Measurements from ENCODE around the gene MIA3. TPM values are rescaled to one million over a fixed set of nuclear protein-coding genes. Genes with fewer than 3 reads are reported as not detected.

Gene MIA3
- total and polyA plus RNA-seq, 9 of the 15 experiments (the other 6 are each of a cell fraction or from before 2014, with no cell fraction given), result 21.6 to 89.4 (median 40.8) TPM

DNA sequence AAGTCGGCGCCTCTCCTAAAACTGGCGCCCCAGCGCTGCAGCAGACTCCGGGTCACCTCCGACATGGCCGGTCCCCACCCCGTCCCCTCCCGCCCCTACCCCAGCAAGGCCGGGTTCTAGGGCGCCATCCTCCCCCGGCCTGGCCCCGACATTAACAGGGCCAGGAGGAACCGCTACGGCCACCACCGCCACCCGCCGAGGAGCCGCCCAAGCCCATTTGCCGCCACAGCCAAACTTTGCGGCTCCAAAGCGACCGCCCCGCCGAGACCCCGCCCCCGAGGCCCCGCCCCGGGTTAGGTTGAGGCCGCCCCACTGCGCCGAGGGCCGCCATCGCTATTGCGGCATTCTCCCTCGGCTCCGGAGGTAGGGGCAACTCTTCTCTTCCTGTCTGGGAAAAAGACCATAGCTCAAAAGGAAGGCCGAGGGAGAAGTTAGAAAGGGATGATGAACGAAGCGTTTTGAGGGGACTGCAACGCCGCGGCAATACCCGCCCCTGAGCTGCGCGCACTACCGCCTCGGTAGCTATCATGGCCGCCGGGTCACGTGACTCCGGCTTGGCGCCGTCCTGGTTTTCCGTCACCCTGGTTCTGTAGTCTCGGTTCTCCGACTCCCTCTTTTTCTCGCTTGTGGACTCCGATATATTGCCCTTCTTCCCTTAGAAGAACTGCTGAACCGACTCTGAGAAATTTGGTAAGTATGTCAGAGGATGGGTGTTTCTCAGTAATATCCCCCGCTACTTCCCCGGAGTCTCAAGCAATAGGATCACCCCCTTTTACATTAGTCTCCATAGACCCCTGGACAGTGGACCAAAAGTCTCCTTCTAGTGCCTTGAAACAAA, 94.6 kb downstream of the MIA3 start, which contains the start of the genes AIDA and BROX (continued):
- TF ChIP-seq CCNT2 (IDR thresholded peaks at IDR 0.05; ENCODE audit: borderline replicate concordance, extremely low read depth, insufficient read length, low read depth, low read length), result peak; percentile 75
- TF ChIP-seq SAFB (IDR thresholded peaks at IDR 0.05; ENCODE audit: borderline replicate concordance, low read depth, low read length), result no peak
- TF ChIP-seq, protein P1, sequence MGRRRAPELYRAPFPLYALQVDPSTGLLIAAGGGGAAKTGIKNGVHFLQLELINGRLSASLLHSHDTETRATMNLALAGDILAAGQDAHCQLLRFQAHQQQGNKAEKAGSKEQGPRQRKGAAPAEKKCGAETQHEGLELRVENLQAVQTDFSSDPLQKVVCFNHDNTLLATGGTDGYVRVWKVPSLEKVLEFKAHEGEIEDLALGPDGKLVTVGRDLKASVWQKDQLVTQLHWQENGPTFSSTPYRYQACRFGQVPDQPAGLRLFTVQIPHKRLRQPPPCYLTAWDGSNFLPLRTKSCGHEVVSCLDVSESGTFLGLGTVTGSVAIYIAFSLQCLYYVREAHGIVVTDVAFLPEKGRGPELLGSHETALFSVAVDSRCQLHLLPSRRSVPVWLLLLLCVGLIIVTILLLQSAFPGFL (CRISPR knock-in tag; IDR thresholded peaks at IDR 0.05), result no peak
- peak; percentile 100 for TF ChIP-seq TOE1 (IDR thresholded peaks at IDR 0.05; ENCODE audit: borderline replicate concordance)
- no peak for TF ChIP-seq TOE1 (CRISPR knock-in tag; IDR thresholded peaks at IDR 0.05; ENCODE audit: borderline replicate concordance, low read depth)
- TF ChIP-seq, protein P2, sequence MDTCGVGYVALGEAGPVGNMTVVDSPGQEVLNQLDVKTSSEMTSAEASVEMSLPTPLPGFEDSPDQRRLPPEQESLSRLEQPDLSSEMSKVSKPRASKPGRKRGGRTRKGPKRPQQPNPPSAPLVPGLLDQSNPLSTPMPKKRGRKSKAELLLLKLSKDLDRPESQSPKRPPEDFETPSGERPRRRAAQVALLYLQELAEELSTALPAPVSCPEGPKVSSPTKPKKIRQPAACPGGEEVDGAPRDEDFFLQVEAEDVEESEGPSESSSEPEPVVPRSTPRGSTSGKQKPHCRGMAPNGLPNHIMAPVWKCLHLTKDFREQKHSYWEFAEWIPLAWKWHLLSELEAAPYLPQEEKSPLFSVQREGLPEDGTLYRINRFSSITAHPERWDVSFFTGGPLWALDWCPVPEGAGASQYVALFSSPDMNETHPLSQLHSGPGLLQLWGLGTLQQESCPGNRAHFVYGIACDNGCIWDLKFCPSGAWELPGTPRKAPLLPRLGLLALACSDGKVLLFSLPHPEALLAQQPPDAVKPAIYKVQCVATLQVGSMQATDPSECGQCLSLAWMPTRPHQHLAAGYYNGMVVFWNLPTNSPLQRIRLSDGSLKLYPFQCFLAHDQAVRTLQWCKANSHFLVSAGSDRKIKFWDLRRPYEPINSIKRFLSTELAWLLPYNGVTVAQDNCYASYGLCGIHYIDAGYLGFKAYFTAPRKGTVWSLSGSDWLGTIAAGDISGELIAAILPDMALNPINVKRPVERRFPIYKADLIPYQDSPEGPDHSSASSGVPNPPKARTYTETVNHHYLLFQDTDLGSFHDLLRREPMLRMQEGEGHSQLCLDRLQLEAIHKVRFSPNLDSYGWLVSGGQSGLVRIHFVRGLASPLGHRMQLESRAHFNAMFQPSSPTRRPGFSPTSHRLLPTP (IDR thresholded peaks at IDR 0.05; ENCODE audit: borderline replicate concordance, extremely low read depth, insufficient read length), result no peak
- TF ChIP-seq PHB2 (IDR thresholded peaks at IDR 0.05; ENCODE audit: low read depth), result 0 out of 2 replicates have a peak, but pooled peaks have one; percentile 41
- TF ChIP-seq, protein P3, sequence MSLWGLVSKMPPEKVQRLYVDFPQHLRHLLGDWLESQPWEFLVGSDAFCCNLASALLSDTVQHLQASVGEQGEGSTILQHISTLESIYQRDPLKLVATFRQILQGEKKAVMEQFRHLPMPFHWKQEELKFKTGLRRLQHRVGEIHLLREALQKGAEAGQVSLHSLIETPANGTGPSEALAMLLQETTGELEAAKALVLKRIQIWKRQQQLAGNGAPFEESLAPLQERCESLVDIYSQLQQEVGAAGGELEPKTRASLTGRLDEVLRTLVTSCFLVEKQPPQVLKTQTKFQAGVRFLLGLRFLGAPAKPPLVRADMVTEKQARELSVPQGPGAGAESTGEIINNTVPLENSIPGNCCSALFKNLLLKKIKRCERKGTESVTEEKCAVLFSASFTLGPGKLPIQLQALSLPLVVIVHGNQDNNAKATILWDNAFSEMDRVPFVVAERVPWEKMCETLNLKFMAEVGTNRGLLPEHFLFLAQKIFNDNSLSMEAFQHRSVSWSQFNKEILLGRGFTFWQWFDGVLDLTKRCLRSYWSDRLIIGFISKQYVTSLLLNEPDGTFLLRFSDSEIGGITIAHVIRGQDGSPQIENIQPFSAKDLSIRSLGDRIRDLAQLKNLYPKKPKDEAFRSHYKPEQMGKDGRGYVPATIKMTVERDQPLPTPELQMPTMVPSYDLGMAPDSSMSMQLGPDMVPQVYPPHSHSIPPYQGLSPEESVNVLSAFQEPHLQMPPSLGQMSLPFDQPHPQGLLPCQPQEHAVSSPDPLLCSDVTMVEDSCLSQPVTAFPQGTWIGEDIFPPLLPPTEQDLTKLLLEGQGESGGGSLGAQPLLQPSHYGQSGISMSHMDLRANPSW (CRISPR knock-in tag; IDR thresholded peaks at IDR 0.05), result no peak
- no peak for TF ChIP-seq ZNF699 (CRISPR knock-in tag; IDR thresholded peaks at IDR 0.05; ENCODE audit: insufficient replicate concordance)
- peak; percentile 49; the same call in 1 of the 2 replicates for TF ChIP-seq EGR1 (conservative IDR thresholded peaks at IDR 0.05)
- TF ChIP-seq COPS2 (conservative IDR thresholded peaks at IDR 0.05), result no peak
- TF ChIP-seq PCBP2 (IDR thresholded peaks at IDR 0.05; ENCODE audit: low read depth, low read length, poor library complexity, severe bottlenecking), result no peak
- peak; percentile 18 for TF ChIP-seq RNF2 (IDR thresholded peaks at IDR 0.05)
- TF ChIP-seq, protein P4, sequence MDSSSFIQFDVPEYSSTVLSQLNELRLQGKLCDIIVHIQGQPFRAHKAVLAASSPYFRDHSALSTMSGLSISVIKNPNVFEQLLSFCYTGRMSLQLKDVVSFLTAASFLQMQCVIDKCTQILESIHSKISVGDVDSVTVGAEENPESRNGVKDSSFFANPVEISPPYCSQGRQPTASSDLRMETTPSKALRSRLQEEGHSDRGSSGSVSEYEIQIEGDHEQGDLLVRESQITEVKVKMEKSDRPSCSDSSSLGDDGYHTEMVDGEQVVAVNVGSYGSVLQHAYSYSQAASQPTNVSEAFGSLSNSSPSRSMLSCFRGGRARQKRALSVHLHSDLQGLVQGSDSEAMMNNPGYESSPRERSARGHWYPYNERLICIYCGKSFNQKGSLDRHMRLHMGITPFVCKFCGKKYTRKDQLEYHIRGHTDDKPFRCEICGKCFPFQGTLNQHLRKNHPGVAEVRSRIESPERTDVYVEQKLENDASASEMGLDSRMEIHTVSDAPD (CRISPR knock-in tag; IDR thresholded peaks at IDR 0.05), result peak; percentile 75
- TF ChIP-seq BACH1 (tag; IDR thresholded peaks at IDR 0.05), result peak; percentile 75
- TF ChIP-seq NR2C1 (IDR thresholded peaks at IDR 0.05), result peak; percentile 94
- TF ChIP-seq NR2C1 (tag; IDR thresholded peaks at IDR 0.05), result peak; percentile 92
- peak; percentile 84; the same call in 1 of the 2 replicates for TF ChIP-seq ZNF830 (CRISPR knock-in tag; IDR thresholded peaks at IDR 0.05)
- no peak for TF ChIP-seq THRAP3 (IDR thresholded peaks at IDR 0.05; ENCODE audit: borderline replicate concordance)
- TF ChIP-seq HDAC8 (tag; IDR thresholded peaks at IDR 0.05), result peak; percentile 56
